Measurements from ENCODE around the gene TNFRSF13B.
A peak's percentile ranks its signal among the peaks of the same experiment; 100 is the strongest.
"Not testable (repeated sequence)": the region's sequence is repeated elsewhere in the genome, so short reads cannot be mapped to it uniquely, and the experiment has no call there.

TNFRSF13B gene

GRCh38 chr17:16971458-16972338, at the start of gene TNFRSF13B:
TNFRSF13B (minus strand) TSS chr17:16972118; CDS start chr17:16972075, 43 bp downstream.
- no peak for DNase-seq

- no peak for DNase-seq
Measured at GRCh38 chr17:17021194-17021863, 49.4 kb upstream of the TNFRSF13B start.

DNA sequence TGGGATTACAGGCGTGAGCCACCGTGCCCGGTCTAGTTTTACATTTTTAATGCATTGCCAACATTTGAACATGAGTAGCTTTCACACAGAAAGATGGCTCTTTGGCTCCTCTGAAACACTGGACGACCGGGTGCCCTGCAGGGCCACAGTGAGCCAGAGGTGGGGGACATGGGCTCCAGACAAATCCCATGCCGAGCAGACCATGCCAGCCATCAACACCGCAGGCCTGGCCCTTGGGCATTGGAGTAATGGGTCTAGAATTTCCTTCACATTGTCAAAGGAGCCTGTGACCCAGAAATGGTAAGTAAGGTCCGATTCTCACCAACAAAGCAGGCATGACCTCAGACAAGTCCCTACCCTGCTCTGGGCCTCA, 48.9 kb upstream of the TNFRSF13B start:
- no peak for DNase-seq

- DNase-seq = no peak
Measured at GRCh38 chr17:17019891-17020456, 48.1 kb upstream of the TNFRSF13B start.

DNA sequence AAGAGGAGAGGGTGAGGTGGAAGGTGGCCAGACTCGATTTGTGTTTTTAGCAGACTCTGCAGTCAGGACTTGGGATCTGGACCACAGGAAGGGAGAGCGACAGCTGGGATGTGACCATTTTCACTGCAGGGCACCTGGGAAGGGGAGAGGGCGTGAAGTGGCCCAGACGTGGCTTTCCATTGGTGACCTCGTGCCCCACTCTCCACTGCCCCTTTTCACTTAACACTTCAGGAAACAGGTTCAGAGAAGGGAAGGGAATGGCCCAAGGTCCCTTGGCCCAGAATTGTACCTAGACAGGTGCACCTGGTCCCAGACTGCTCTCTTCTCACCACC, 47.5 kb upstream of the TNFRSF13B start:
- DNase-seq = no peak

DNA sequence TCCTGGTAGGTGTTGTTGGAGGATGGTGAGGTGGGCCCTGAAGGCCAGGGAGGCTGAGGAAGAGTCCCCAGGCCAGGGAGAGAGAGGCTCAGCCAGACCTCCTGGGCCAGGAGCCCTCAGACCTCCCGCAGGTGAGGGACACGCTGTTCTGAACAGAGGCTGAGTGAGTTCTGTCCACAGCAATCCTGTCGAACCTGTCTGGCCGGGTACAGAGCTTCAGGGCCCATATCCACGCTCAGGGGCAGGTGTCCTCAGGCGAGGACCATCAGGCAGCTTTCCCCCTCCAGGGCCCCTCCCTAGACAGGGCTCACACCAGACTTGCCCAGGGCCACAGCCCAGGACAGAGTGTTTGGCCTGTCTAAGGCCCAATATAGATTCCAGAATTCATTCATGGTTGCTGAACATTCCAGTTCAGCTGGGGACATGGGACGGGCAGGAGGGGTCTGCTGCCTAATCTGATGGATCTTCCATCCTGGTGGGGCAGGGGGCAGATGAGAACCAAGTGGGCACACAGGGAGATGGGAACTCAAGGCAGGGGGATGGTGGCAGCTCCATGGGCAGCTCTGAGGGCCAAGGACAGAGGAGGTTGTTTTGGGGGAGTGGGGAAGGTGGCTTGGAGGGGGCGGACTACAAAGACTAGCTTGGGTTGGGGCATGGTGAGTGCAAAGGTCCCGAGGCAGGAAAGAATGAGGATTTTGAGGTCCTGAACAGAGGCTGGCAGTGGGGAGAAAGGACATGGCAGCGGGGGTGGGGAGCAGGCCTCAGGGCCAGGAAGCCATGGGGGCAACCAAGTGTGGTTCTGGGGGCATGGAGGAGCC, 46.9 kb upstream of the TNFRSF13B start:
- DNase-seq = no peak

GRCh38 chr17:17018021-17018441, 46.1 kb upstream of the TNFRSF13B start:
- DNase-seq = no peak

GRCh38 chr17:17017343-17018014, 45.6 kb upstream of the TNFRSF13B start:
- no peak for DNase-seq

- peak; percentile 19 to 45 for DNase-seq
Measured at GRCh38 chr17:17016199-17017197, 44.6 kb upstream of the TNFRSF13B start.

- no peak for DNase-seq
Measured at GRCh38 chr17:17015230-17015629, 43.3 kb upstream of the TNFRSF13B start.

DNA sequence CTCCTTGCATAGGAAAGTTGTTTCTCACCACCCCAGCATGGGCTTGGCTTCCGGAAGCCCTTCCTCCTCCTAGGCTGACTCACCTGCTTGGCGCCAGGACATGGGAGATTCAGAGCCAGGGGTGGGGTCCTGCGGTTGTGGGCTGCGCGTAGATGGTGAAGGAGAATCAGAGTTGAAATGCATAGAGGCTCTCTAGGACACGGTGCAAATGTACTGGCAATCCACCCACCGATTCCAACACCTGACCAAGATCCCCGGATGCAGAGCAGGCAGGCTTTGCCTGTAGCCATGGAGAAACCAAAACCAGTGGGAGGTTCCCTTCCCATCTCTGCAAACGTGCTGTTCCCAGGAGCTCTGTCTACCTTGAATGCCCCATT, 42.8 kb upstream of the TNFRSF13B start:
- DNase-seq = not testable (repeated sequence)

DNA sequence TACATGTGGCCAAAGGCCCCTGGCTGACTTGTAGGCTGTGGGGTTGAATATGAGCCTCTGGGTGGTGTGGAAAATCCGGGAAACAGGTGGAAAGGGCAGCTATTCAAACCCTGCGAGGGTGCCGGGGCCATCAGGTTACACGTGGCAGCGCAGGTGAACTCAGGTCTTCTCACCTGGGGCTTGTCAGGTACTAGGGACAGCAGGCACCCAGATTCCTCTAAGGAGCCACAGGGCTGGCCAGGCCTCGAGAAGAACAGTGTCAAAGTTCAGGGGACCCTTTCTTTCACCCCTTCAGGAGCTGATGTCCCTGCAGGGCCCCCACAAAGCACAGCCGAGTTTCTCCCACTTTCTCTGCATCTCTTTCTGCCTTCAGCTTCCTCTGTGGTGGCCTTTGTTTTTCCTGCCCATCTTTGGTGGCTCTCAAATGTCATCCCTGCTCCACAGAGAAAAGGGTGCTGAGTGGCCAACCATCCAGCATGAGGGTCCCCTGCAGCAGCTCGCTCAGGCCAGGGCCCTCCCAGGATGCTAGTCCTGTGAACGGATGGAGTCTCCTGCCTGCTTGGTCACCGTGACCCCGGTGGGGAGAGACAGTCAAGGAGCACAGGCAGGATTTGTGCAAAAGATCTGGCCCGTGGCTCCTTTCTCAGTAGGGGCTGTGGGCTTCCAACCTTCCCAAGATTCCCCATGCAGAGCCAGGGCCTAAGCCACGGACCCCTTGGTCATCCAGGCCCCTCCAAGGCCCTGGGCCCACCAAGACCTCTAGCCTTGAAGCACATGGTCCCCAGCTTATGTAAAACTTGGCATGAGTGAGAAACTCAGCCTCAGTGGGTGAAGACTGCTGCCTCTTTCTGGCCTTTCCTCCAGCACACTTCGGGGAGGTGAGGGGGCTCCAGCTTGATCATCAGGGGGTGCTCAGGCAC, 42.2 kb upstream of the TNFRSF13B start:
- DNase-seq = not testable (repeated sequence)

GRCh38 chr17:17011043-17011907, 39.4 kb upstream of the TNFRSF13B start:
- DNase-seq = peak in 1 of 2 experiments; percentile 6

GRCh38 chr17:17010545-17011034, 38.7 kb upstream of the TNFRSF13B start:
- DNase-seq = not testable (repeated sequence)

GRCh38 chr17:17009972-17010371, 38.1 kb upstream of the TNFRSF13B start:
- DNase-seq = not testable (repeated sequence)

GRCh38 chr17:17008621-17009397, 36.9 kb upstream of the TNFRSF13B start:
- DNase-seq = not testable (repeated sequence)

DNA sequence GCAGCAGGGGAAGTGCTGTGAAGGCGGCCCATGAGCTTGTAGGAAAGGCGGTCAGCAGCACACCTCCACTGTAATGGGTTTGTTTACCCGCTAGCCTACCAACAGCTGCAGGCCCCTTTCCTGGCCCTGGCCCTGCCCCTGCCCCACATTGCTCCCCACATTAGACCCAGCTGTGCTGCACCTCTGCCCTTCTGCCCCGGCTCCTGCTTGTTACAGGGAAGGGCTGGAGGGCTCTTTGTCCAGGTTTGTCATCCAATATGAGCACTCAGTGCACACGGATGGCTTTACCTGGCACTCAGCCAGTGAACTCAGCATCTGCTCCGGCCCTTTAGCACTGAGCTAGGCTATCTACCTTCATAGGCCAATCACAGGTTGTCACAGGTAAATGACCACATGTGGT, 36.0 kb upstream of the TNFRSF13B start:
- DNase-seq = not testable (repeated sequence)
